HepG2 (cell line): ENCODE data around the gene GRB7. TPM values are rescaled to one million over a fixed set of nuclear protein-coding genes. Genes with fewer than 3 reads are reported as not detected.

Experiments
- ARID5B ChIP-seq: IDR thresholded peaks from 2 replicates; pipeline ENCODE4 v1.4.0; 2020; ENCODE audit warnings: mild to moderate bottlenecking, missing genetic modification reagents
- CREBL2 ChIP-seq: sonication (generic); formaldehyde crosslinking; IDR thresholded peaks from 2 replicates; pipeline ENCODE4 v1.8.1; 2023; ENCODE audit warnings: missing genetic modification reagents, mild to moderate bottlenecking, borderline replicate concordance
- ELF3 ChIP-seq: IDR thresholded peaks from 2 replicates; pipeline ENCODE4 v1.6.1; 2016; ENCODE audit warnings: missing genetic modification reagents, missing compliant biosample characterization
- IKZF4 ChIP-seq: sonication (generic); formaldehyde crosslinking; IDR thresholded peaks from 2 replicates; pipeline ENCODE4 v1.5.1; 2020; ENCODE audit warnings: borderline replicate concordance, mild to moderate bottlenecking, low read depth, missing genetic modification reagents; ENCODE audit errors: not compliant biosample characterization
- MAX ChIP-seq: IDR thresholded peaks from 2 replicates; pipeline ENCODE4 v1.6.1; 2012; ENCODE audit warnings: inconsistent platforms
- MXD4 ChIP-seq: IDR thresholded peaks from 2 replicates; pipeline ENCODE4 v1.6.1; 2016; ENCODE audit warnings: mild to moderate bottlenecking, missing biosample characterization, missing genetic modification reagents
- SKIL ChIP-seq: sonication (generic); formaldehyde crosslinking; IDR thresholded peaks from 2 replicates; pipeline ENCODE4 v1.8.0; 2022; ENCODE audit warnings: missing genetic modification reagents, mild to moderate bottlenecking, moderate library complexity, borderline replicate concordance
- SNRNP70 ChIP-seq: fragments of 200-400 bp; formaldehyde crosslinking; IDR thresholded peaks from 2 replicates; pipeline ENCODE4 v1.6.1; 2017; ENCODE audit warnings: mild to moderate bottlenecking, low read depth, low read length, moderate library complexity
- ZBTB46 ChIP-seq: sonication (generic); formaldehyde crosslinking; IDR thresholded peaks from 2 replicates; pipeline ENCODE4 v1.4.0; 2020; ENCODE audit warnings: mild to moderate bottlenecking, missing genetic modification reagents, borderline replicate concordance
- ZKSCAN8 ChIP-seq: IDR thresholded peaks from 2 replicates; pipeline ENCODE4 v1.6.1; 2016; ENCODE audit warnings: borderline replicate concordance, missing genetic modification reagents, missing compliant biosample characterization
- ZNF350 ChIP-seq: sonication (generic); formaldehyde crosslinking; IDR thresholded peaks from 2 replicates; pipeline ENCODE4 v1.4.0; 2020; ENCODE audit warnings: mild to moderate bottlenecking, low read depth, missing genetic modification reagents, borderline replicate concordance
- ZNF431 ChIP-seq: sonication (generic); formaldehyde crosslinking; IDR thresholded peaks from 2 replicates; pipeline ENCODE4 v1.9.0; 2022; ENCODE audit warnings: missing genetic modification reagents, low read depth, mild to moderate bottlenecking, borderline replicate concordance
- ZNF468 ChIP-seq: sonication (generic); formaldehyde crosslinking; IDR thresholded peaks from 2 replicates; pipeline ENCODE4 v1.8.0; 2022; ENCODE audit warnings: mild to moderate bottlenecking, moderate library complexity, missing genetic modification reagents
- ZNF484 ChIP-seq: sonication (generic); formaldehyde crosslinking; IDR thresholded peaks from 2 replicates; pipeline ENCODE4 v1.5.1; 2020; ENCODE audit warnings: mild to moderate bottlenecking, low read depth, missing genetic modification reagents, borderline replicate concordance
- ZNF574 ChIP-seq: sonication (generic); formaldehyde crosslinking; IDR thresholded peaks from 2 replicates; pipeline ENCODE4 v1.4.0; 2020; ENCODE audit warnings: missing genetic modification reagents
- polyA plus RNA-seq, 8 experiments: library from polyadenylated mRNA; depleted of rRNA in 3 of 8; stranded (reverse) in 7 of 8; unstranded in 1 of 8; fragments of >200 nt; fragmentation: Illumina TruSeq in 4 of 8; extraction: Trizol in 4 of 8; gene quantifications; 2 replicates each; pipeline versions ENCODE4 v1.2.1 to v1.2.3, GENCODE V29; 2011 to 2016; ENCODE audit warnings: low read depth in 4 of 8, missing spikeins in 1 of 8, mixed read lengths in 1 of 8; ENCODE audit not compliant: insufficient read depth in 1 of 8
- total RNA-seq, 5 experiments: library from RNA; depleted of rRNA; stranded (reverse); fragments of >200 nt; fragmentation: Illumina TruSeq; extraction: Trizol; gene quantifications; 2 replicates each; pipeline ENCODE4 v1.2.3, GENCODE V29; 2016; ENCODE audit warnings: low read depth in 1 of 5

GRB7 gene
- total and polyA plus RNA-seq, 2 of the 13 experiments (the other 11 are each of a cell fraction or from before 2014, with no cell fraction given), result 60.2 to 77.7 TPM

GRCh38 chr17:39700148-39700987 lies 37.4 kb upstream of the GRB7 start (continued):
- no peak for TF ChIP-seq SKIL (CRISPR knock-in tag)
- 0 out of 2 replicates have a peak, but pooled peaks have one; percentile 47 for TF ChIP-seq ZBTB46 (CRISPR knock-in tag)
- TF ChIP-seq ELF3 (CRISPR knock-in tag), result no peak
- TF ChIP-seq ZNF468 (CRISPR knock-in tag), result no peak
- no peak for TF ChIP-seq ZKSCAN8 (CRISPR knock-in tag)
- TF ChIP-seq ZNF574 (CRISPR knock-in tag), result peak; percentile 53
- TF ChIP-seq ZNF350, result no peak; the same call in 1 of the 2 replicates
- TF ChIP-seq ZNF431, result no peak
- no peak for TF ChIP-seq SNRNP70
- peak; percentile 22; the same call in 1 of the 2 replicates for TF ChIP-seq MAX
- TF ChIP-seq CREBL2 (CRISPR knock-in tag), result no peak
- TF ChIP-seq MXD4 (CRISPR knock-in tag), result peak; percentile 41; the same call in 1 of the 2 replicates
- TF ChIP-seq ZNF484 (CRISPR knock-in tag), result no peak
- TF ChIP-seq IKZF4 (CRISPR knock-in tag), result no peak
- 0 out of 2 replicates have a peak, but pooled peaks have one; percentile 3 for TF ChIP-seq ARID5B
